ENCODE results near the gene NAA16.

Gene NAA16

DNA sequence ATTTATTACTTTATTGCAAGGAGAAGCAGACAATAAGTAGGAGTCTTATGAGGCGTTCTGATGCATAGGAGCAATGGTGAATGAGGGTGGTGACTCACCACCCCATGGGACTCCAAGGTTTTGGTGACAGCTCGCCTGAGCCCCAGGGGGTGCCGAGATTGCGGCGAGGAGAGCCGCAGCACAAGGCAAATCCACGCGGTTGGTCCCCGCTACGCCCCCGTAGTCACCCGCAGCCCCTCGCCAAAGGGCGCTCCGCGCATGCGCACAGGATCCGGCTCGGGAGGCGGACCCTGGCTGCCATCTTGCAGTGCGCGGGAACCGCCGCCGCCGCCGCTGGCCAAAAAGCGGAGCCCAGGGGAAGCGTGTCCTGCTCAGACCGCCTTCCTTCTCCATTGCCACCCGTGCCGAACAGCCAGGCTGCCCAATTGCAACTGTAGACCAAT, at the start of gene NAA16:
TSS of gene NAA16 (plus strand) at position 305 of the 443 bp plus-strand sequence. CDS start 262 bp downstream, outside the sequence.
- TF ChIP-seq EP300 (IDR thresholded peaks at IDR 0.05; ENCODE audit: borderline replicate concordance) (peak; percentile 48; the same call in 1 of the 2 replicates), EGR1 (IDR thresholded peaks at IDR 0.05) (peak; percentile 88), CEBPB (IDR thresholded peaks at IDR 0.05) (no peak), YY1 (IDR thresholded peaks at IDR 0.05; ENCODE audit: low read depth) (peak; percentile 89), ZBTB7A (IDR thresholded peaks at IDR 0.05; ENCODE audit: low read depth) (peak; percentile 92), RAD21 (IDR thresholded peaks at IDR 0.05; ENCODE audit: low read depth) (no peak), TAF1 (IDR thresholded peaks at IDR 0.05; ENCODE audit: low read depth) (peak; percentile 87)
- TF ChIP-seq, protein P1, sequence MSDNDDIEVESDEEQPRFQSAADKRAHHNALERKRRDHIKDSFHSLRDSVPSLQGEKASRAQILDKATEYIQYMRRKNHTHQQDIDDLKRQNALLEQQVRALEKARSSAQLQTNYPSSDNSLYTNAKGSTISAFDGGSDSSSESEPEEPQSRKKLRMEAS (IDR thresholded peaks at IDR 0.05): peak; percentile 58
- TF ChIP-seq, protein P2, sequence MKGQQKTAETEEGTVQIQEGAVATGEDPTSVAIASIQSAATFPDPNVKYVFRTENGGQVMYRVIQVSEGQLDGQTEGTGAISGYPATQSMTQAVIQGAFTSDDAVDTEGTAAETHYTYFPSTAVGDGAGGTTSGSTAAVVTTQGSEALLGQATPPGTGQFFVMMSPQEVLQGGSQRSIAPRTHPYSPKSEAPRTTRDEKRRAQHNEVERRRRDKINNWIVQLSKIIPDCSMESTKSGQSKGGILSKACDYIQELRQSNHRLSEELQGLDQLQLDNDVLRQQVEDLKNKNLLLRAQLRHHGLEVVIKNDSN (IDR thresholded peaks at IDR 0.05): 0 out of 2 replicates have a peak, but pooled peaks have one; percentile 8

DNA sequence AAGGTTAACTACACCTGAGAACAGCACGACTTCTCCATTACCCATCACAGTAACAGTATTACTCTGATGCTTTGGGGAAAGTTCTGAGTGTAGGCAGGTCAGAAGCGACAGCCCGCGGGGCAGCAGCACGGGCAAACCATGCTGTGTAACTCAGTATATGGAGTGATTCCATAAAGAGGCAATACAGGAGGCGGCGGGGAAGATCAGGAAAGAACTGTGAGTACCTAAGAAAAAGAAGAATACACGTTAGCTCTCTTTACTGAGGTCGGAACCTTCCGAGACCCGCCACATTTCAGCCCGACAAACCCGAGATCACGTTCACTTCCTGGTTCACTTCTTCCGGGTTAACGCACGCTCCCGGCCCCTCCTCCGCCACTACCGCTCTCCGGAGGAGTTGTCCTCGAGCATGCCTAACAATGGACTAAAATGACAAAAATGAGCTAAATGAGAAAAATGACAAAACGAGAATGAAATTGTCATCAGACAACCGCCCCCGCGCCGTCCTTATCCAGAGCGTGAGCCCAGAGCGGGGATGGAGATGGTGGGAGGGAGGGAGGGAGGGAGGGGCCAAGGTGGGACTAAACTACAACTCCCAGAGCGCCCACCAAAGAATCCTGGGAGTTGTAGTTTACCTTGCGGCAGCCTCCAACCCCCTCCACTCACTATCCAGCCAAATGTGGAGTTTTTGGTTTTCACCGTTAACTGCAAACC, 47.7 kb upstream of the NAA16 start, which contains the start of gene MTRF1:
TSS of gene MTRF1 (minus strand) at position 316 of the 711 bp plus-strand sequence. CDS start 2,669 bp downstream, outside the sequence.
- TF ChIP-seq ZBTB7A (IDR thresholded peaks at IDR 0.05; ENCODE audit: low read depth): no peak
- TF ChIP-seq TAF1 (IDR thresholded peaks at IDR 0.05; ENCODE audit: low read depth): peak; percentile 45; the same call in 1 of the 2 replicates
- no peak for TF ChIP-seq FOXM1 (IDR thresholded peaks at IDR 0.05; ENCODE audit: borderline replicate concordance, low read depth)
- peak; percentile 51; the same call in 1 of the 2 replicates for TF ChIP-seq YY1 (IDR thresholded peaks at IDR 0.05; ENCODE audit: low read depth)
- TF ChIP-seq, protein P2 (IDR thresholded peaks at IDR 0.05): peak; percentile 59; the same call in 1 of the 2 replicates
- TF ChIP-seq, protein P1 (IDR thresholded peaks at IDR 0.05): peak; percentile 77
- TF ChIP-seq NFIC (IDR thresholded peaks at IDR 0.05): no peak
- TF ChIP-seq TCF12 (IDR thresholded peaks at IDR 0.05; ENCODE audit: low read depth): peak; percentile 66; the same call in 1 of the 2 replicates

DNA sequence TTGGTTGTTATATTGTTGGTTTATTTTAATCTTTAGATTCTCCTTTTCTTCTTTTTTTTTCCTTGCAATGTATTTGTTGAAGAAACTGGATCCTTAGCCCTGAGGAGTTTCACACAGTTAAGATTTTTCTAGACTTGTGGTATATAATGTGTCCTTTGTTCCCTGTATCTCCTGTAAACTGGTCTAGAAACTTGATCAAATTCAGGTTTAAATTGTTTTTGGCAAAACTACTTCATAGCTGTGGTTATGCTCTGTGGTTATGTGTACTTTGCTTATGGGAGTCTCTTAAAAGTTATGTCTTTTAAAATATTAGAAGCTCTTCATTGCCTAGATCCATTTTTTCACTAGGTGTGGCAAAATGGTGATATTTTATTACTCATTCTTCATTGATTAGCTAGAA, 44.0 kb upstream of the NAA16 start:
- TF ChIP-seq EP300 (IDR thresholded peaks at IDR 0.05; ENCODE audit: borderline replicate concordance): no peak
- TF ChIP-seq NFIC (IDR thresholded peaks at IDR 0.05): no peak
- no peak for TF ChIP-seq TEAD4 (IDR thresholded peaks at IDR 0.05)

DNA sequence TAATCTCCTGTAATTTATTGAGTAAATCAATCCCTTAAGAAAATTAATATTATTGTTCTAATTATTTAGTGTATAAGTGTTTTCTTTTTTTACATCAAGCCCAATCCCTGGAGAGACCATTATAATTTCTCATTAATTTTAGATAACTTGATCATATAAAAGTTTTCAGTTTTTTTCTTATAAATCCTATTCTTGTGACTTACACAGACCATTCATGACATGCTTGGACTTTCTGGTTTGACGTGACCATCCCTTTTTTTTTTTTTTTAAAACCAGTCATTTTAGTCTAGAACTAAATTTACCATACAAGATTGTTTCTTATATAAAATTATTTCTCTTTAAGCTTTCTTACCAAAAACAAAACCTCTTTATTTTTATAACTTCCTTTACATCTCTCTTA, 42.3 kb upstream of the NAA16 start:
- no peak for TF ChIP-seq EP300 (IDR thresholded peaks at IDR 0.05; ENCODE audit: borderline replicate concordance)
- TF ChIP-seq NFIC (IDR thresholded peaks at IDR 0.05): no peak
- TF ChIP-seq TEAD4 (IDR thresholded peaks at IDR 0.05): no peak
- TF ChIP-seq TAF1 (IDR thresholded peaks at IDR 0.05; ENCODE audit: low read depth): no peak
- TF ChIP-seq TCF12 (IDR thresholded peaks at IDR 0.05; ENCODE audit: low read depth): no peak
- TF ChIP-seq, protein P3, sequence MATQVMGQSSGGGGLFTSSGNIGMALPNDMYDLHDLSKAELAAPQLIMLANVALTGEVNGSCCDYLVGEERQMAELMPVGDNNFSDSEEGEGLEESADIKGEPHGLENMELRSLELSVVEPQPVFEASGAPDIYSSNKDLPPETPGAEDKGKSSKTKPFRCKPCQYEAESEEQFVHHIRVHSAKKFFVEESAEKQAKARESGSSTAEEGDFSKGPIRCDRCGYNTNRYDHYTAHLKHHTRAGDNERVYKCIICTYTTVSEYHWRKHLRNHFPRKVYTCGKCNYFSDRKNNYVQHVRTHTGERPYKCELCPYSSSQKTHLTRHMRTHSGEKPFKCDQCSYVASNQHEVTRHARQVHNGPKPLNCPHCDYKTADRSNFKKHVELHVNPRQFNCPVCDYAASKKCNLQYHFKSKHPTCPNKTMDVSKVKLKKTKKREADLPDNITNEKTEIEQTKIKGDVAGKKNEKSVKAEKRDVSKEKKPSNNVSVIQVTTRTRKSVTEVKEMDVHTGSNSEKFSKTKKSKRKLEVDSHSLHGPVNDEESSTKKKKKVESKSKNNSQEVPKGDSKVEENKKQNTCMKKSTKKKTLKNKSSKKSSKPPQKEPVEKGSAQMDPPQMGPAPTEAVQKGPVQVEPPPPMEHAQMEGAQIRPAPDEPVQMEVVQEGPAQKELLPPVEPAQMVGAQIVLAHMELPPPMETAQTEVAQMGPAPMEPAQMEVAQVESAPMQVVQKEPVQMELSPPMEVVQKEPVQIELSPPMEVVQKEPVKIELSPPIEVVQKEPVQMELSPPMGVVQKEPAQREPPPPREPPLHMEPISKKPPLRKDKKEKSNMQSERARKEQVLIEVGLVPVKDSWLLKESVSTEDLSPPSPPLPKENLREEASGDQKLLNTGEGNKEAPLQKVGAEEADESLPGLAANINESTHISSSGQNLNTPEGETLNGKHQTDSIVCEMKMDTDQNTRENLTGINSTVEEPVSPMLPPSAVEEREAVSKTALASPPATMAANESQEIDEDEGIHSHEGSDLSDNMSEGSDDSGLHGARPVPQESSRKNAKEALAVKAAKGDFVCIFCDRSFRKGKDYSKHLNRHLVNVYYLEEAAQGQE (IDR thresholded peaks at IDR 0.05; ENCODE audit: low read depth): no peak
- TF ChIP-seq CREB1 (IDR thresholded peaks at IDR 0.05; ENCODE audit: low read depth): no peak
- TF ChIP-seq RAD21 (IDR thresholded peaks at IDR 0.05; ENCODE audit: low read depth): no peak
- TF ChIP-seq CEBPB (IDR thresholded peaks at IDR 0.05): no peak
- no peak for TF ChIP-seq ZBTB7A (IDR thresholded peaks at IDR 0.05; ENCODE audit: low read depth)
- no peak for TF ChIP-seq EGR1 (IDR thresholded peaks at IDR 0.05)
- TF ChIP-seq, protein P1 (IDR thresholded peaks at IDR 0.05): no peak
- TF ChIP-seq, protein P2 (IDR thresholded peaks at IDR 0.05): no peak
- TF ChIP-seq YY1 (IDR thresholded peaks at IDR 0.05; ENCODE audit: low read depth): no peak
- TF ChIP-seq FOXM1 (IDR thresholded peaks at IDR 0.05; ENCODE audit: borderline replicate concordance, low read depth): no peak

DNA sequence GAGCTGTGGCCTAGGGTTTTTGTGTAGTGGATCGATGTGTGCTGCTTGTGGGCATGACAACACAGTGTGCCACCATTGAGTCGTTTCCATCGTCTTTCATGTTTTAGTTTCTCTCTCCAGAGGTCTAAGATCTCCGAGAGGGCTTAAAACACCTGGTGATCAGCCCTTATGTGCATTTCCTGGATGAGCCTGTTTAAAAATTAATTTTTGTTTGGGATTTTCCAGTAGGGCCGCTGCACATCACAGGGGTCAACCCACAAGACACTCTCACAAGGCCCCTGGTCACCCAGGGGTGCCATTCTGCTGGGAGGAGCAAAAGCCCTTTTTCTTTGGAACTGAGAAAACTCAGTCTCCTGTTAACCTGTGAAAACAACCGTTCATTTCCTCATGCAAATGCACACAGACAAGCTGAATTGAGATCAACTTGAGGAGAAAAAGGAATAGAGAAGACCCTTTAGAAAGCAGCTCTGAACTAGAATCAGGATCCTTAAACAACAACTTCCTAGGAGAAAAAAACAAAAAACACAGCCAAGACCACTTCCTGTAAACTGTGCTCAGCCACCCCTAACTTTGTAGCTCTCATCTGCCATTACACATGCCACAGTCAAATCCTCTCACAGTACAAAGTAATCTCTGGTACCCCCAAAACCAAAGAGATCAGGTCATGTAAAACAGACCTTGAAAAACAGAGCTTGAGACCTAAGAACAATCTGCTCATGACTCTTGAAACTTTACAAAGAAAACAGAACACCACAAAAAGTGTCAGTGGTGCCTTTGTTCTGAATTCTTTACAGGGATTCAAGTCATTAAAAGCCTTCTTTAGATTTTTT, 39.4 kb upstream of the NAA16 start:
- no peak for TF ChIP-seq EGR1 (IDR thresholded peaks at IDR 0.05)
- no peak for TF ChIP-seq RAD21 (IDR thresholded peaks at IDR 0.05; ENCODE audit: low read depth)
- no peak for TF ChIP-seq TCF12 (IDR thresholded peaks at IDR 0.05; ENCODE audit: low read depth)
- TF ChIP-seq, protein P2 (IDR thresholded peaks at IDR 0.05): no peak
- TF ChIP-seq EP300 (IDR thresholded peaks at IDR 0.05; ENCODE audit: borderline replicate concordance): no peak
- TF ChIP-seq, protein P1 (IDR thresholded peaks at IDR 0.05): no peak
- no peak for TF ChIP-seq TAF1 (IDR thresholded peaks at IDR 0.05; ENCODE audit: low read depth)
- no peak for TF ChIP-seq YY1 (IDR thresholded peaks at IDR 0.05; ENCODE audit: low read depth)
- TF ChIP-seq NFIC (IDR thresholded peaks at IDR 0.05): no peak
- TF ChIP-seq, protein P3 (IDR thresholded peaks at IDR 0.05; ENCODE audit: low read depth): no peak
- no peak for TF ChIP-seq CREB1 (IDR thresholded peaks at IDR 0.05; ENCODE audit: low read depth)
- TF ChIP-seq FOXM1 (IDR thresholded peaks at IDR 0.05; ENCODE audit: borderline replicate concordance, low read depth): no peak
- no peak for TF ChIP-seq TEAD4 (IDR thresholded peaks at IDR 0.05)
- no peak for TF ChIP-seq ZBTB7A (IDR thresholded peaks at IDR 0.05; ENCODE audit: low read depth)
- no peak for TF ChIP-seq CEBPB (IDR thresholded peaks at IDR 0.05)

Data from Ishikawa (cell line).